Measurements from ENCODE around the gene DOHH.

DNA sequence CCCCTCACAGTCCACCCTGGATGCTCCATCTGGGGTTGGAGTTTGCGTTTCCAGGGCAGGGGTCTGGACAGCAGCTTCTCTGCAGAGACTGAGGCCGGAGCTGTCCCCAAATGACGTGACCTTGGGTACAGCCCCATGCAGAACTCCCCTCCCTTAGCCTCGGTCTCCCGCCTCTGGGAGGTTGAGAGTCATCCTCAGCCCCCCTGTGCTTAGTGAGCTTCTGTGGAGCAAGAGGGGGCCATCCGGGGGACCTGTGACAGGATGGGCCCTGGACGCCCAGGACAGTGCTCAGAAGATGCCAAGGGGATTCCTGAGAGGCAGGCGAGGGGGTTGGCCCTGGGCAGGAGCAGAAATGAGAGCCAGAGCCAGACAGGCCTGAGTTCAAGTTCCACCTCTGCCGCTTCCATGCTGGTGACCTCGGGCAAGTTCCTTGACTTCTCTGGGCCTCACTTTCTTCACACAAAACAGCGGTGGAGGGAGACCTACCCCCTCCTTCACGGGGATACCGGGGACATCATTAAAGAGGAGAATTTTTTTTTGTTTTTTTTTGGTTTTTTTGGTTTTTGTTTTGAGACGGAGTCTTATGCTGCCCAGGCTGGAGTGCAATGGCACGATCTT lies 40.4 kb downstream of the DOHH start:
- TF ChIP-seq, protein P1, sequence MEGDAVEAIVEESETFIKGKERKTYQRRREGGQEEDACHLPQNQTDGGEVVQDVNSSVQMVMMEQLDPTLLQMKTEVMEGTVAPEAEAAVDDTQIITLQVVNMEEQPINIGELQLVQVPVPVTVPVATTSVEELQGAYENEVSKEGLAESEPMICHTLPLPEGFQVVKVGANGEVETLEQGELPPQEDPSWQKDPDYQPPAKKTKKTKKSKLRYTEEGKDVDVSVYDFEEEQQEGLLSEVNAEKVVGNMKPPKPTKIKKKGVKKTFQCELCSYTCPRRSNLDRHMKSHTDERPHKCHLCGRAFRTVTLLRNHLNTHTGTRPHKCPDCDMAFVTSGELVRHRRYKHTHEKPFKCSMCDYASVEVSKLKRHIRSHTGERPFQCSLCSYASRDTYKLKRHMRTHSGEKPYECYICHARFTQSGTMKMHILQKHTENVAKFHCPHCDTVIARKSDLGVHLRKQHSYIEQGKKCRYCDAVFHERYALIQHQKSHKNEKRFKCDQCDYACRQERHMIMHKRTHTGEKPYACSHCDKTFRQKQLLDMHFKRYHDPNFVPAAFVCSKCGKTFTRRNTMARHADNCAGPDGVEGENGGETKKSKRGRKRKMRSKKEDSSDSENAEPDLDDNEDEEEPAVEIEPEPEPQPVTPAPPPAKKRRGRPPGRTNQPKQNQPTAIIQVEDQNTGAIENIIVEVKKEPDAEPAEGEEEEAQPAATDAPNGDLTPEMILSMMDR (IDR thresholded peaks at IDR 0.05; ENCODE audit: extremely low read depth in 1 of 2, insufficient read depth in 1 of 2, low read depth in 1 of 2, low read length in 2 of 2) = no peak
- TF ChIP-seq EZH2 (IDR thresholded peaks at IDR 0.05; ENCODE audit: borderline replicate concordance, low read depth, low read length, severe bottlenecking) (no peak), POLR2AphosphoS5 (IDR thresholded peaks at IDR 0.05; ENCODE audit: insufficient read depth, low read depth, low read length) (no peak), FOS (IDR thresholded peaks at IDR 0.05; ENCODE audit: borderline replicate concordance, insufficient read depth, low read length) (no peak), JUN (IDR thresholded peaks at IDR 0.05; ENCODE audit: borderline replicate concordance, insufficient read depth, insufficient read length, low read depth) (no peak), MYC (IDR thresholded peaks at IDR 0.05; ENCODE audit: low read depth, low read length) (no peak), GATA2 (IDR thresholded peaks at IDR 0.05; ENCODE audit: insufficient read depth, insufficient read length, low read depth, low read length) (no peak)
- TF ChIP-seq, protein P2, sequence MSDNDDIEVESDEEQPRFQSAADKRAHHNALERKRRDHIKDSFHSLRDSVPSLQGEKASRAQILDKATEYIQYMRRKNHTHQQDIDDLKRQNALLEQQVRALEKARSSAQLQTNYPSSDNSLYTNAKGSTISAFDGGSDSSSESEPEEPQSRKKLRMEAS (IDR thresholded peaks at IDR 0.05; ENCODE audit: insufficient read depth, insufficient read length) = no peak

Data from endothelial cell of umbilical vein (primary cell).